ENCODE measurements around the gene KDM4B.

GRCh38 chr19:5016268-5016667, 47.4 kb downstream of the KDM4B start:
- TF ChIP-seq GABPA (IDR thresholded peaks at IDR 0.05; ENCODE audit: low read depth) (no peak), TAF1 (IDR thresholded peaks at IDR 0.05; ENCODE audit: borderline replicate concordance, low read depth, low read length) (no peak), PBX3 (IDR thresholded peaks at IDR 0.05) (no peak), CHD2 (IDR thresholded peaks at IDR 0.05; ENCODE audit: low read length, partially characterized antibody) (no peak), POLR2AphosphoS5 (IDR thresholded peaks at IDR 0.05; ENCODE audit: low read depth, low read length) (no peak)
